H9 (cell line): ENCODE data around the gene SERPIND1. TPM values are rescaled to one million over a fixed set of nuclear protein-coding genes. Genes with fewer than 3 reads are reported as not detected.

ENCODE experiments used
- DNase-seq: peaks from one replicate; pipeline ENCODE4 v3.0.0-alpha.2; 2017
- H2AFZ ChIP-seq: one replicate; pipeline ENCODE4 v1.6.1; 2013; ENCODE audit warnings: mild to moderate bottlenecking, low read length, control low read depth, moderate library complexity
- H2AK5ac ChIP-seq: 2 replicates; pipeline ENCODE4 v1.6.1; 2013; ENCODE audit warnings: low read length, control low read depth, mixed read lengths; ENCODE audit not compliant: insufficient read length
- H2BK120ac ChIP-seq: one replicate; pipeline ENCODE4 v1.6.1; 2013; ENCODE audit warnings: low read depth, mild to moderate bottlenecking, low read length, control low read depth, inconsistent platforms; ENCODE audit not compliant: poor library complexity, severe bottlenecking
- H2BK12ac ChIP-seq: 2 replicates; pipeline ENCODE4 v1.6.1; 2013; ENCODE audit warnings: low read length, control low read depth, mixed read lengths, low read depth; ENCODE audit not compliant: insufficient read length
- H2BK15ac ChIP-seq: 2 replicates; pipeline ENCODE4 v1.6.1; 2013; ENCODE audit warnings: low read depth, low read length, control low read depth
- H2BK20ac ChIP-seq: one replicate; pipeline ENCODE4 v1.6.1; 2013; ENCODE audit warnings: low read depth, mild to moderate bottlenecking, low read length, control low read depth, inconsistent platforms; ENCODE audit not compliant: poor library complexity, severe bottlenecking
- H2BK5ac ChIP-seq: 2 replicates; pipeline ENCODE4 v1.6.1; 2013; ENCODE audit warnings: low read length, control low read depth, mixed read lengths; ENCODE audit not compliant: insufficient read length
- H3K14ac ChIP-seq: 2 replicates; pipeline ENCODE4 v1.6.1; 2013; ENCODE audit warnings: low read length, control low read depth; ENCODE audit not compliant: insufficient read depth
- H3K18ac ChIP-seq: 2 replicates; pipeline ENCODE4 v1.6.1; 2013; ENCODE audit warnings: low read depth, mild to moderate bottlenecking, mixed read lengths, low read length, control low read depth; ENCODE audit not compliant: insufficient read length
- H3K23ac ChIP-seq: 2 replicates; pipeline ENCODE4 v1.6.1; 2013; ENCODE audit warnings: low read length, control low read depth, mixed read lengths, low read depth; ENCODE audit not compliant: insufficient read length
- H3K23me2 ChIP-seq: 2 replicates; pipeline ENCODE4 v1.6.1; 2013; ENCODE audit warnings: low read depth, mild to moderate bottlenecking, mixed read lengths, low read length, control low read depth; ENCODE audit not compliant: insufficient read length, poor library complexity, severe bottlenecking
- H3K27ac ChIP-seq: 2 replicates; pipeline ENCODE4 v1.5.1; 2013; ENCODE audit warnings: low read length, control low read depth, mixed read lengths, low read depth; ENCODE audit not compliant: insufficient read length
- H3K27me3 ChIP-seq: 2 replicates; pipeline ENCODE4 v1.6.1; 2013; ENCODE audit warnings: low read length, control low read depth, inconsistent platforms; ENCODE audit not compliant: insufficient read depth
- H3K4ac ChIP-seq: 2 replicates; pipeline ENCODE4 v1.6.1; 2013; ENCODE audit warnings: low read depth, mild to moderate bottlenecking, control low read depth, inconsistent platforms, low read length, moderate library complexity
- H3K4me1 ChIP-seq: 2 replicates; pipeline ENCODE4 v1.6.1; 2013; ENCODE audit warnings: low read length, control low read depth, inconsistent platforms; ENCODE audit not compliant: insufficient read depth
- H3K4me2 ChIP-seq: 2 replicates; pipeline ENCODE4 v1.6.1; 2013; ENCODE audit warnings: low read length, control low read depth, mixed read lengths; ENCODE audit not compliant: insufficient read length, insufficient read depth
- H3K56ac ChIP-seq: 2 replicates; pipeline ENCODE4 v1.6.1; 2013; ENCODE audit warnings: low read depth, mild to moderate bottlenecking, mixed read lengths, low read length, control low read depth; ENCODE audit not compliant: insufficient read length
- H3K79me1 ChIP-seq: 2 replicates; pipeline ENCODE4 v1.6.1; 2013; ENCODE audit warnings: low read depth, mild to moderate bottlenecking, moderate library complexity, low read length, control low read depth, inconsistent platforms; ENCODE audit not compliant: insufficient read depth, poor library complexity, severe bottlenecking
- H3K79me2 ChIP-seq: 2 replicates; pipeline ENCODE4 v1.6.1; 2013; ENCODE audit warnings: low read length, control low read depth, inconsistent platforms; ENCODE audit not compliant: insufficient read depth
- H3K9ac ChIP-seq: 2 replicates; pipeline ENCODE4 v1.6.1; 2013; ENCODE audit warnings: low read length, control low read depth, mixed read lengths; ENCODE audit not compliant: insufficient read length; ENCODE audit errors: extremely low read depth
- H3K9me3 ChIP-seq: one replicate; pipeline ENCODE4 v1.6.1; 2013; ENCODE audit warnings: low read depth, low read length, inconsistent platforms; ENCODE audit not compliant: control insufficient read depth
- H3T11ph ChIP-seq: one replicate; pipeline ENCODE4 v1.6.1; 2013; ENCODE audit warnings: mild to moderate bottlenecking, low read length, control low read depth, inconsistent platforms
- H4K20me1 ChIP-seq: one replicate; pipeline ENCODE4 v1.6.1; 2013; ENCODE audit not compliant: control insufficient read depth, insufficient read length, insufficient read depth
- H4K5ac ChIP-seq: 2 replicates; pipeline ENCODE4 v1.6.1; 2013; ENCODE audit warnings: low read depth, mild to moderate bottlenecking, mixed read lengths, low read length, control low read depth; ENCODE audit not compliant: insufficient read length
- H4K8ac ChIP-seq: replicated peaks from 2 replicates; pipeline ENCODE4 v1.6.1; 2013; ENCODE audit warnings: low read length, control low read depth, mixed read lengths, low read depth; ENCODE audit not compliant: insufficient read length
- H4K91ac ChIP-seq: 2 replicates; pipeline ENCODE4 v1.6.1; 2013; ENCODE audit warnings: low read depth, mild to moderate bottlenecking, moderate library complexity, mixed read lengths, low read length, control low read depth; ENCODE audit not compliant: insufficient read length
- H3K27ac Mint-ChIP-seq, 3 experiments: 2 replicates in 2 of 3; 3 replicates in 1 of 3; pipeline ENCODE4 v1.8.0; 2020 to 2021; ENCODE audit warnings: mixed read lengths in 3 of 3, mild to moderate bottlenecking in 1 of 3, moderate library complexity in 1 of 3
- H3K27me3 Mint-ChIP-seq: 2 replicates; pipeline ENCODE4 v1.8.0; 2021; ENCODE audit warnings: low read depth, mild to moderate bottlenecking, moderate library complexity, mixed read lengths
- H3K36me3 Mint-ChIP-seq, 3 experiments: 2 replicates in 2 of 3; 3 replicates in 1 of 3; pipeline ENCODE4 v1.8.0; 2020 to 2021; ENCODE audit warnings: low read depth in 3 of 3, mixed read lengths in 3 of 3; ENCODE audit not compliant: insufficient read depth in 1 of 3
- H3K4me1 Mint-ChIP-seq, 2 experiments: 2 replicates each; pipeline ENCODE4 v1.8.0; 2020; ENCODE audit warnings: mixed read lengths in 2 of 2
- H3K4me3 Mint-ChIP-seq, 2 experiments: 2 replicates in 1 of 2; 3 replicates in 1 of 2; pipeline ENCODE4 v1.8.0; 2020 to 2021; ENCODE audit warnings: mild to moderate bottlenecking in 2 of 2, mixed read lengths in 2 of 2, moderate library complexity in 1 of 2
- H3K9me3 Mint-ChIP-seq, 2 experiments: 2 replicates in 1 of 2; 3 replicates in 1 of 2; pipeline ENCODE4 v1.8.0; 2020; ENCODE audit warnings: mild to moderate bottlenecking in 2 of 2, mixed read lengths in 2 of 2, moderate library complexity in 1 of 2
- CTCF ChIP-seq: fragments of 200-600 bp; sonication (generic); conservative IDR thresholded peaks from 3 replicates; pipeline ENCODE4 v1.8.0; 2021; ENCODE audit warnings: antibody characterized with exemption, mild to moderate bottlenecking
- WGBS: extraction: QIAGEN DNeasy Blood & Tissue Kit; methylation state at CpG from one replicate; pipeline ENCODE4 v1.1.7; 2013; ENCODE audit warnings: missing lambda C conversion rate, low lambda C conversion rate, mixed read lengths; ENCODE audit not compliant: insufficient read length; ENCODE audit errors: extremely low coverage; 5-methylcytosine and 5-hydroxymethylcytosine counted together
- total RNA-seq: library from RNA; stranded (reverse); gene quantifications from 2 replicates; pipeline ENCODE4 v1.2.1, GENCODE V29; 2021

SERPIND1 gene
- total RNA-seq, 1 experiment from 2014 or later, result not detected

GRCh38 chr22:20804650-20805049 is 30.7 kb downstream of the SERPIND1 start:
- H3K9me3 Mint-ChIP-seq, result no peaks in the 10 kb centered on the region
- no peak overlapping the region for H3K4me2 ChIP-seq
- H3K79me1 ChIP-seq, result no peaks in the 10 kb centered on the region
- H3K4me3 Mint-ChIP-seq, result no peak overlapping the region
- no peaks in the 10 kb centered on the region for H3K9me3 ChIP-seq
- H3K56ac ChIP-seq, result no peak overlapping the region
- H3K27ac Mint-ChIP-seq, result no peak overlapping the region; a peak in 2 of 7 replicates
- no peak overlapping the region for H2BK5ac ChIP-seq
- no peaks in the 10 kb centered on the region for H3K4me1 ChIP-seq
- no peak overlapping the region for H3K27ac ChIP-seq
- no peak overlapping the region for H3K18ac ChIP-seq
- H4K5ac ChIP-seq, result no peak overlapping the region
- peaks cover 6 to 7% of the 10 kb centered on the region in 2 experiments for H3K4me1 Mint-ChIP-seq
- no peaks in the 10 kb centered on the region for H4K20me1 ChIP-seq
- DNase-seq, result no peak
- no peak overlapping the region for H2BK12ac ChIP-seq
- no peak overlapping the region for H3K14ac ChIP-seq
- no peak overlapping the region for H2BK120ac ChIP-seq
- H2AFZ ChIP-seq, result no peak overlapping the region
- H3T11ph ChIP-seq, result no peak overlapping the region
- no peak overlapping the region for H4K8ac ChIP-seq
- H2AK5ac ChIP-seq, result no peak overlapping the region
- H3K79me2 ChIP-seq, result no peaks in the 10 kb centered on the region
- no peak for TF ChIP-seq CTCF
- H2BK15ac ChIP-seq, result no peak overlapping the region
- H3K23ac ChIP-seq, result no peak overlapping the region
- H3K4ac ChIP-seq, result no peak overlapping the region
- no peaks in the 10 kb centered on the region for H3K23me2 ChIP-seq
- peaks cover 15 to 75% (median 47%) of the 10 kb centered on the region in 3 experiments for H3K36me3 Mint-ChIP-seq
- H3K27me3 ChIP-seq, result no peaks in the 10 kb centered on the region
- WGBS, result no CpG with 5 or more reads among the region's 6 CpGs
- no peak overlapping the region for H3K9ac ChIP-seq
- no peak overlapping the region for H4K91ac ChIP-seq
- no peaks in the 10 kb centered on the region for H3K27me3 Mint-ChIP-seq
- no peak overlapping the region for H2BK20ac ChIP-seq
